Measurements from ENCODE around the gene SPSB1. TPM values are rescaled to one million over a fixed set of nuclear protein-coding genes. Genes with fewer than 3 reads are reported as not detected.

The SPSB1 gene
- total RNA-seq, 1 experiment from 2014 or later, result 18.2 TPM

- no peaks in the 10 kb centered on the region for H3K36me3 ChIP-seq (ENCODE audit: control insufficient read depth, insufficient read depth, low read length)
- no peak overlapping the region for H3K27ac Mint-ChIP-seq (ENCODE audit: unreplicated experiment)
- H3K9me3 Mint-ChIP-seq (ENCODE audit: unreplicated experiment), result no peaks in the 10 kb centered on the region
- POLR2A ChIA-PET, result no interaction called here
- intact Hi-C loops (cut with micrococcal nuclease; ENCODE audit: unreplicated experiment), result no loop called here
- H3K9me3 ChIP-seq, result no peaks in the 10 kb centered on the region
- H3K4me3 ChIP-seq (ENCODE audit: low read depth, low read length), result no peak overlapping the region
- no peaks in the 10 kb centered on the region for H3K4me1 Mint-ChIP-seq (ENCODE audit: low read depth, unreplicated experiment)
- no peak for TF ChIP-seq CTCF (IDR thresholded peaks at IDR 0.05; ENCODE audit: insufficient read depth in 1 of 2, low read depth in 1 of 2, low read length in 1 of 2, severe bottlenecking in 1 of 2, unreplicated experiment in 1 of 2)
- no peaks in the 10 kb centered on the region for H3K4me1 ChIP-seq
- CTCF ChIA-PET, result no interaction called here
- BruUV-seq (replicated peaks), result no TSS peak
- peaks cover 14% of the 10 kb centered on the region for H3K36me3 Mint-ChIP-seq (ENCODE audit: insufficient read depth, unreplicated experiment)
- H3K4me3 Mint-ChIP-seq (ENCODE audit: unreplicated experiment), result no peak overlapping the region
- no peak for DNase-seq
- H3K27me3 ChIP-seq (replicated peaks; ENCODE audit: control insufficient read depth, insufficient read depth, low read length), result no peaks in the 10 kb centered on the region
- H3K27me3 Mint-ChIP-seq (ENCODE audit: insufficient read depth, unreplicated experiment), result no peaks in the 10 kb centered on the region
Measured at GRCh38 chr1:9366943-9367780, 74.5 kb downstream of the SPSB1 start.

GRCh38 chr1:9367806-9368205 lies 75.1 kb downstream of the SPSB1 start:
- BruUV-seq (replicated peaks), result no TSS peak
- CTCF ChIA-PET, result no interaction called here
- Mint-ChIP-seq H3K27ac (ENCODE audit: unreplicated experiment) (no peak overlapping the region), H3K4me3 (ENCODE audit: unreplicated experiment) (no peak overlapping the region), H3K36me3 (ENCODE audit: insufficient read depth, unreplicated experiment) (peaks cover 14% of the 10 kb centered on the region), H3K4me1 (ENCODE audit: low read depth, unreplicated experiment) (no peaks in the 10 kb centered on the region), H3K9me3 (ENCODE audit: unreplicated experiment) (no peaks in the 10 kb centered on the region), H3K27me3 (ENCODE audit: insufficient read depth, unreplicated experiment) (no peaks in the 10 kb centered on the region)
- Histone ChIP-seq H3K9me3 (no peaks in the 10 kb centered on the region), H3K27me3 (replicated peaks; ENCODE audit: control insufficient read depth, insufficient read depth, low read length) (no peaks in the 10 kb centered on the region), H3K4me3 (ENCODE audit: low read depth, low read length) (no peak overlapping the region), H3K36me3 (ENCODE audit: control insufficient read depth, insufficient read depth, low read length) (no peaks in the 10 kb centered on the region), H3K4me1 (no peaks in the 10 kb centered on the region)
- no peak for TF ChIP-seq CTCF (IDR thresholded peaks at IDR 0.05; ENCODE audit: insufficient read depth in 1 of 2, low read depth in 1 of 2, low read length in 1 of 2, severe bottlenecking in 1 of 2, unreplicated experiment in 1 of 2)
- POLR2A ChIA-PET, result no interaction called here
- DNase-seq, result no peak
- intact Hi-C loops (cut with micrococcal nuclease; ENCODE audit: unreplicated experiment), result no loop called here

DNA sequence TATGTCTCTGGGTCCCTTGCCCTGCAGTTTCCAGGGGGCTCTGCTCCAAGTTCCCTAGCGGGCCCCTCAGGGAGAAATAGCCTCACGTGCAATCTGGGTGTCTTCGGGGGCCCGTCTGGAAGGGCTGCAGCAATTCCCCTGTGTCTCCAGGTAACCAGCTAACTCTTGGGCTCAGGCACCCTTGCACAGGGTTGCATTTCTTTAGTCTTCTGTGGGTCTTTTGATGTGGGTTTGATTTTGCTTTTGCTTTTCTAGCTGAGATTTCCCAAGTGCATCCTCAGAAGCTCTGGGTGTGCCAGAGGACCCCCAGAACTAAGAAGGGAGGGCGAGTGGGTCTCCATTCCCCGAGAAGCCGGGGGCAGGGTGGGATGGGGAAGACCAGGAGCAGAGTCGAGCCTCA lies 75.7 kb downstream of the SPSB1 start:
- no peak overlapping the region for H3K4me3 ChIP-seq (ENCODE audit: low read depth, low read length)
- TF ChIP-seq CTCF (IDR thresholded peaks at IDR 0.05; ENCODE audit: insufficient read depth in 1 of 2, low read depth in 1 of 2, low read length in 1 of 2, severe bottlenecking in 1 of 2, unreplicated experiment in 1 of 2), result no peak
- intact Hi-C loops (cut with micrococcal nuclease; ENCODE audit: unreplicated experiment), result no loop called here
- Mint-ChIP-seq H3K9me3 (ENCODE audit: unreplicated experiment) (no peaks in the 10 kb centered on the region), H3K27ac (ENCODE audit: unreplicated experiment) (no peak overlapping the region), H3K27me3 (ENCODE audit: insufficient read depth, unreplicated experiment) (no peaks in the 10 kb centered on the region), H3K4me3 (ENCODE audit: unreplicated experiment) (no peak overlapping the region), H3K4me1 (ENCODE audit: low read depth, unreplicated experiment) (no peaks in the 10 kb centered on the region), H3K36me3 (ENCODE audit: insufficient read depth, unreplicated experiment) (peaks cover 14% of the 10 kb centered on the region)
- no peaks in the 10 kb centered on the region for H3K4me1 ChIP-seq
- no peak for DNase-seq
- ChIA-PET POLR2A (no interaction called here), CTCF (no interaction called here)
- no peaks in the 10 kb centered on the region for H3K9me3 ChIP-seq
- H3K36me3 ChIP-seq (ENCODE audit: control insufficient read depth, insufficient read depth, low read length), result no peaks in the 10 kb centered on the region
- no TSS peak for BruUV-seq (replicated peaks)
- H3K27me3 ChIP-seq (replicated peaks; ENCODE audit: control insufficient read depth, insufficient read depth, low read length), result no peaks in the 10 kb centered on the region

Measured in Caco-2 (cell line).